Measurements from ENCODE around the gene NBEAL1.

Gene NBEAL1

DNA sequence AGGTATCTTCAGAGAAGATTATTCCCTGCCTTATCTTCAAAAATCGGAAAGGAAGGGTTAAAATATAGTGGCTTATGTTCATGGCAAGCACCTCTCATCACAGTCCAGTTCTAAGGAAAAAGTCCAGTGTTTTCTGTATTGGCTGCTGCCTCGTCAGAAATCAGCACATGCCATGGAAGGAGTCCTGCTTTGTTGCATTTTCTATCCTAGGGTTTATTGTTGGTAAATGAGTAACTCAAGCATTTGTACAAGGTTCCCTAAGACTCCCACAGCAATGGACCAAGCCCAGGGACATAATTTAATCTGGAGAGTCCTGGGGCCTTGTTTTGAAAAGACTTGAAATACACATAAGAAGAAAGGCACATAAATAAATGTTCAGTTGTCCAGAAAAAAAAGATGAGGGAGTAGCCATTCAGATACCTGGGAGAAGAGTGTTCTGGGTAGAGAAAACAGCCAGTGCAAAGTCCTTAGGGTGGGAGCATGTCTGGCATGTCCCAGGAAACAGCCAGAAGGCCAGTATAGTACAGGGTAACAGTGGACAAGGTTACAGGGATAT, 26.4 kb downstream of the NBEAL1 start:
- H3K4me3 ChIP-seq (ENCODE audit: low read depth, low read length): no peak overlapping the region
- TF ChIP-seq, protein P1, sequence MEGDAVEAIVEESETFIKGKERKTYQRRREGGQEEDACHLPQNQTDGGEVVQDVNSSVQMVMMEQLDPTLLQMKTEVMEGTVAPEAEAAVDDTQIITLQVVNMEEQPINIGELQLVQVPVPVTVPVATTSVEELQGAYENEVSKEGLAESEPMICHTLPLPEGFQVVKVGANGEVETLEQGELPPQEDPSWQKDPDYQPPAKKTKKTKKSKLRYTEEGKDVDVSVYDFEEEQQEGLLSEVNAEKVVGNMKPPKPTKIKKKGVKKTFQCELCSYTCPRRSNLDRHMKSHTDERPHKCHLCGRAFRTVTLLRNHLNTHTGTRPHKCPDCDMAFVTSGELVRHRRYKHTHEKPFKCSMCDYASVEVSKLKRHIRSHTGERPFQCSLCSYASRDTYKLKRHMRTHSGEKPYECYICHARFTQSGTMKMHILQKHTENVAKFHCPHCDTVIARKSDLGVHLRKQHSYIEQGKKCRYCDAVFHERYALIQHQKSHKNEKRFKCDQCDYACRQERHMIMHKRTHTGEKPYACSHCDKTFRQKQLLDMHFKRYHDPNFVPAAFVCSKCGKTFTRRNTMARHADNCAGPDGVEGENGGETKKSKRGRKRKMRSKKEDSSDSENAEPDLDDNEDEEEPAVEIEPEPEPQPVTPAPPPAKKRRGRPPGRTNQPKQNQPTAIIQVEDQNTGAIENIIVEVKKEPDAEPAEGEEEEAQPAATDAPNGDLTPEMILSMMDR (IDR thresholded peaks at IDR 0.05; ENCODE audit: low read depth, low read length): no peak

DNA sequence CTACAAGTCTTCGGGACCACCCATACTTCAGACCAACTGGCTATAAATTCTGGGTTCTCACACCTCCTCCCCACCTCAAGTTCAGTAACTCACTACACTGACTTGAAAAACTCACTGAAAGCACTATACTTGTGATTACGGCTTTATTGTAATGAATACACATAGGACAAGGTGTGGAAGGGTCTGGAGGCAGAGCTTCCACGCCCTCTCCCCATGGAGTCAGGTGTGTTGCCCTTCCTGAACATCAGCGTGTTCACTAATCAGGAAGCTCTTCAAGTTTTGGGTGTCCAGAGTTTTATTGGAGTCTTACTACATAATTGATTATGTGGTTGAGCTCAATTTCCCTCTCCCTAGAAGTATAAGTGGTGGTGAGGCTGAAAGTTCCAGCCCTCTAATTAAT, 27.5 kb downstream of the NBEAL1 start:
- TF ChIP-seq, protein P1 (IDR thresholded peaks at IDR 0.05; ENCODE audit: low read depth, low read length): no peak
- H3K4me3 ChIP-seq (ENCODE audit: low read depth, low read length): no peak overlapping the region

DNA sequence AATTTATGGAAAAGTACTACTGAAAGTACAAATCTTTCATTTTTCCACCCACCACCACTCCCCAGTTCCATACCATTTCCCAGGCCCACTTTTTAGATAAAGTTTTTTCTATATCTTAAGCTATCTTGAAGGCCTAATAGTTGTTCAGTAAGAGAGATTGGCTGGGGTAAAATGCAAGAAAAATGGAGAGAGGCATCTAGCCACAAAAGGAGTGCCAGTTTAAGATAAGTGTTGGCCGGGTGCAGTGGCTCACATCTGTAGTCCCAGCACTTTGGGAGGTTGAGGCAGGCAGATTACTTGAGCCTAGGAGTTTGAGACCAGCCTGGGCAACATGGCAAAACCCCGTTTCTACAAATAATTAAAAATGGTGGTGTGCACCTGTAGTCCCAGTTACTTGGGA, 28.6 kb downstream of the NBEAL1 start:
- TF ChIP-seq, protein P1 (IDR thresholded peaks at IDR 0.05; ENCODE audit: low read depth, low read length): no peak
- H3K4me3 ChIP-seq (ENCODE audit: low read depth, low read length): no peak overlapping the region

DNA sequence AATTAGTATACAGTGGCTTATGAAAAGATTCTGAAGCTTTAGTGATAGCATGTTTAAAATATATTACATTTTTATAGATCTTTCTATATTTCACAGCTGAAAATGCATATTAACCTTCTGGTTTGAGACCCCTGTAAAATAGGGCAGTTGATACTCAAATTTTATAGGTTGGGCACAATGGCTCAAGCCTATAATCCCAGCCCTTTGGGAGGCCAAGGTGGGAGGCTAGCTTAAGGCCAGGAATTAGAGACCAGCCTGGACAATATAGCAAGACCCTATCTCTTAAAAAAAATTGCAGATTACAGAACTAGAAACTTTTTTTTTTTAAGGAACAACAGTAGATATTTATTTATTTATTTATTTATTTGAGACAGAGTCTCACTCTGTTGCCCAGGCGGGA, 31.2 kb downstream of the NBEAL1 start:
- H3K4me3 ChIP-seq (ENCODE audit: low read depth, low read length): no peak overlapping the region
- TF ChIP-seq, protein P1 (IDR thresholded peaks at IDR 0.05; ENCODE audit: low read depth, low read length): no peak

DNA sequence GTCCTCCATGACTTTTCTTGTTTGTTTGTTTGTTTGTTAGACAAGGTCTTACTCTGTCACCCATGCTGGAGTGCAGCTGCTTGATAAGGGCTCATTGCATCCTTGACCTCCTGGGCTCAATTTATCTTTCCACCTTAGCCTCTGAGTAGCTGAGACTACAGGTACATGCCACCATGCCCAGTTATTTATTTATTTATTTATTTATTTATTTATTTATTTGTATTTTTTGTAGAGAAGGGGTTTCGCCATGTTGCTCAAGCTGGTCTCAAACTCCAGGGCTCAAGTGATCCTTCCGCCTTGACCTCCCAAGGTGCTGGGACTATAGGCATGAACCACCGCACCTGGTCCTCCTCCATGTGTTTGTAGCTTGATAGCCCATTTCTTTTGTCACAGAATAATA, 37.9 kb downstream of the NBEAL1 start:
- H3K4me3 ChIP-seq (ENCODE audit: low read depth, low read length): no peak overlapping the region
- TF ChIP-seq, protein P1 (IDR thresholded peaks at IDR 0.05; ENCODE audit: low read depth, low read length): no peak

DNA sequence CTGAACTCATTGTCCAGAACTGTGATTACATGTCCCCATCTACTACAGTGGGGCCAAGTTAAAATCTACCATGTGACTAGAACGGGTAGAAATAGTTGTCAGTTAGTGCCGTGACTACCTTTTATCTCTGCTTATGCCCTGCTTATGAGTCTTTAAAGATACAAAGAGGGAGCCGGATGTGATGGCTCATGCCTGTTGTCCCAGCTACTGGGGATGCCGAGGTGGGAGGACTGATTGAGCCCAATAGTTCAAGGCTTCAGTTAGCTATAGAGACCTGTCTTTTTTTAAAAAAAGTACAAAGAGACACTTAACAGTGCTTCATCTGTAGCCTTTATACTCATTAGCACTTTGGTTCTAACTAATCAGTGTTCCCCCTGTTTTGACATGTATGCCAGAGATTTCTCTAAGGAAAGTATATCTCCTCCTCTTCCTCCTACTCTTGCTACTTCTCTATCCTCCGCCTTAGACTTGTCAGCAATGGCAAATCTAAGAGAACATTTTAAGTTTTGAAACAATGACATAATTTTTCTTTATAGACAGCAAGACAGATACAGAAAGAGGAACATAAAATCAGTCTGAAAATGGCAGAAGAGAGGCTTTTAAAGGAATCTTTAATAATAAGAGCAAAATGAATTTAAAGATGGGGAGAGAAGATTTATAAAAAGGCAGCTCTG, 45.0 kb downstream of the NBEAL1 start:
- H3K4me3 ChIP-seq (ENCODE audit: low read depth, low read length): no peak overlapping the region
- TF ChIP-seq, protein P1 (IDR thresholded peaks at IDR 0.05; ENCODE audit: low read depth, low read length): no peak

DNA sequence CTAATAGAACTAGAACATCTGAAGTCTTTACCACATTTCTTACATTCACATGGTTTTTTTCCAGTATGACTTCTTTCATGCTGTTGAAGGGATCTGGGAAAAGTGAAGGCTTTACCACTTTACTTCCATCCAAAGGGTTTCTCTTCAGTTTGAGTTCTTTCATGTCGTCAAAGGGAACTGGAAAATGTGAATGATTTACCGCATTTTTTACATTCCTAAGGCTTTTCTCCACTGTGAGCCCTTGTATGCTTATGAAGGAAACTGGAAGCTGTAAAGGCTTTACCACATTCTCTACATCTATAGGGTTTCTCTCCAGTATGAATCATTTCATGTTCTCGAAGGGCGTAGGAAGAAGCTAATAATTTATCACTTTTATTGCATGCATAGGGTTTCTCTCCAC, 46.7 kb downstream of the NBEAL1 start:
- TF ChIP-seq, protein P1 (IDR thresholded peaks at IDR 0.05; ENCODE audit: low read depth, low read length): no peak
- H3K4me3 ChIP-seq (ENCODE audit: low read depth, low read length): no peak overlapping the region
